HL-60 (cell line): ENCODE data around the gene DNAJA3.

Source experiments
- DNase-seq, 2 experiments: peaks; one replicate each; pipeline ENCODE4 v3.0.0-alpha.2; 2010 to 2020; ENCODE audit warnings: low read depth in 1 of 2, low spot score in 1 of 2
- H3K27ac ChIP-seq: fragments of 250-450 bp; sonication (Bioruptor Pico); replicated peaks from 2 replicates; pipeline ENCODE4 v1.5.1; 2020; ENCODE audit warnings: mild to moderate bottlenecking, moderate library complexity
- H3K27me3 ChIP-seq: fragments of 250-450 bp; sonication (Bioruptor Pico); 2 replicates; pipeline ENCODE4 v1.5.1; 2021; ENCODE audit warnings: mild to moderate bottlenecking, moderate library complexity; ENCODE audit not compliant: insufficient read depth, poor library complexity, severe bottlenecking
- H3K4me3 ChIP-seq: replicated peaks from 2 replicates; pipeline ENCODE4 v1.5.1; 2011; ENCODE audit warnings: mild to moderate bottlenecking, control low read depth, low read length; ENCODE audit not compliant: insufficient read depth
- GABPA ChIP-seq: IDR thresholded peaks from 2 replicates; pipeline ENCODE4 v1.6.1; 2012; ENCODE audit warnings: low read depth
- POLR2AphosphoS5 ChIP-seq: IDR thresholded peaks from 2 replicates; pipeline ENCODE4 v1.6.1; 2012; ENCODE audit warnings: low read depth
- REST ChIP-seq: IDR thresholded peaks from 2 replicates; pipeline ENCODE4 v1.6.1; 2012; ENCODE audit warnings: low read depth; ENCODE audit not compliant: insufficient replicate concordance
- SPI1 ChIP-seq: IDR thresholded peaks from 2 replicates; pipeline ENCODE4 v1.6.1; 2012; ENCODE audit warnings: low read depth, mild to moderate bottlenecking, borderline replicate concordance
- TF ChIP-seq, protein P1 (sequence below): IDR thresholded peaks from one replicate; pipeline ENCODE4 v1.5.1; 2011; ENCODE audit warnings: low read length, control low read depth, inconsistent platforms; ENCODE audit not compliant: insufficient read depth

Gene DNAJA3

DNA sequence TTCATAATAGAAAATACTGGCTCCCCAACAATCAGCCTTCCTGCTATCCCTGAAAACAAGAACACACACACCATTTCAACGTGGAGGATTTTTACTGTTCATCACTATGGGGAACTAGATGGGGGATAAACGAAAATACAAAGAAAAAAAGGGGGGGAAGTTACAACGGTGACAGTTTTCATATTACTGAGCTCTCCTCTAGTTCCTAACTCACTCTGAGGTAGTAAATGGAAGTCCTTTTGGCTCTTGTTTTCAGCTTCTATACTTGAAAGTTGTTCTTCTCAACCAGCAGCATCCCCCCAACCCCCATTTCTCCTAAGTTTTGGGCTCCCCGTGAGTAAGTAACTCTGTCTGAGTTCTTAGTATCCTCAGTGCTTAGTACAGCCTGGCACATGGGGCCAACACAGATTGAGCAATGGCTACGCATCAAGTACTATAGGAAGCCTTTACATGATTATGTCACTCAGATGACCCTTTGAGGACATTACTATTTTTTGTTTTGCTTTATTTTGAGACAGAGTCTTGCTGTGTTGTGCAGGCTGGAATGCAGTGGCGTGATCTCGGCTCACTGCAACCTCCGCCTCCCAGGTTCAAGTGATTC is 5.1 kb upstream of the DNAJA3 start:
- peak in 1 of 2 experiments; percentile 61 for DNase-seq
- Histone ChIP-seq H3K27me3 (no peaks in the 10 kb centered on the region), H3K27ac (peak overlapping the region; percentile 75), H3K4me3 (no peak overlapping the region)
- TF ChIP-seq REST (no peak), POLR2AphosphoS5 (no peak), SPI1 (no peak; the same call in 1 of the 2 replicates), GABPA (no peak)
- TF ChIP-seq, protein P1, sequence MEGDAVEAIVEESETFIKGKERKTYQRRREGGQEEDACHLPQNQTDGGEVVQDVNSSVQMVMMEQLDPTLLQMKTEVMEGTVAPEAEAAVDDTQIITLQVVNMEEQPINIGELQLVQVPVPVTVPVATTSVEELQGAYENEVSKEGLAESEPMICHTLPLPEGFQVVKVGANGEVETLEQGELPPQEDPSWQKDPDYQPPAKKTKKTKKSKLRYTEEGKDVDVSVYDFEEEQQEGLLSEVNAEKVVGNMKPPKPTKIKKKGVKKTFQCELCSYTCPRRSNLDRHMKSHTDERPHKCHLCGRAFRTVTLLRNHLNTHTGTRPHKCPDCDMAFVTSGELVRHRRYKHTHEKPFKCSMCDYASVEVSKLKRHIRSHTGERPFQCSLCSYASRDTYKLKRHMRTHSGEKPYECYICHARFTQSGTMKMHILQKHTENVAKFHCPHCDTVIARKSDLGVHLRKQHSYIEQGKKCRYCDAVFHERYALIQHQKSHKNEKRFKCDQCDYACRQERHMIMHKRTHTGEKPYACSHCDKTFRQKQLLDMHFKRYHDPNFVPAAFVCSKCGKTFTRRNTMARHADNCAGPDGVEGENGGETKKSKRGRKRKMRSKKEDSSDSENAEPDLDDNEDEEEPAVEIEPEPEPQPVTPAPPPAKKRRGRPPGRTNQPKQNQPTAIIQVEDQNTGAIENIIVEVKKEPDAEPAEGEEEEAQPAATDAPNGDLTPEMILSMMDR = no peak

DNA sequence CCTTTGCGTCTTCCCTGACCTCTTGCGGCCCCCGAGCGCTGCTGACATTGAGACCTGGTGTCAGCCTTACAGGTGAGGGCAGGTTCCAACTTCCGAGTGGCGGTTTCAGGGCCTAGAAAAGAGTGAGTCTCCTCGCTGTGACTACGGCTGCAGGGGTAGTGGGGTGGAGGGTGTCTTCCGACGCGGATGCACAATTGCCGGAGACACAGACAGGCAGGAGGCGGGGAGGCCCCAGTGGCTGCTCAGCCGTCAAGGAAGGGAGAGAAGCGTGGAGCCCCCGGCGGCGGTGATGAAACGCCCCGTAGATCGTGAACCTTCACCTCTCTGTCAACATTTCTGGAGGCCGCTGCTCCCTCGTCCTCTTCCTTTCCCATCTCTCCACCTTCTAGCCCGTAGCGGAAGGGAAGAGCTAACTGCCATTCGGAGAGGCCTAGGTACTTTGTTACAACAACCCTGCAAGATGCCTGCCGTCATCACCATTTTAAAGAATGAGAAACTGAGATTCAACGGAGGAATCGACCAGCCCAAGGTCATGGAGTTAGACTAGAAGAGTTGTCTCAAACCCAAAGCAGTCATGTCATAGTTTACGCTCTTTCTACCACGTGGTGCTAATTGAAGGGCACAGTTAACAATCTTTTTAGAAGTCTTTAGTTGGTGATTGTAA is 485 bp downstream of the DNAJA3 start:
- DNase-seq = peak in 1 of 2 experiments; percentile 38
- TF ChIP-seq, protein P1 = no peak
- TF ChIP-seq GABPA = no peak
- no peak for TF ChIP-seq SPI1
- TF ChIP-seq POLR2AphosphoS5 = no peak; the same call in 1 of the 2 replicates
- peak overlapping the region; percentile 94 for H3K27ac ChIP-seq
- H3K27me3 ChIP-seq = no peaks in the 10 kb centered on the region
- peak overlapping the region; percentile 94 for H3K4me3 ChIP-seq

DNA sequence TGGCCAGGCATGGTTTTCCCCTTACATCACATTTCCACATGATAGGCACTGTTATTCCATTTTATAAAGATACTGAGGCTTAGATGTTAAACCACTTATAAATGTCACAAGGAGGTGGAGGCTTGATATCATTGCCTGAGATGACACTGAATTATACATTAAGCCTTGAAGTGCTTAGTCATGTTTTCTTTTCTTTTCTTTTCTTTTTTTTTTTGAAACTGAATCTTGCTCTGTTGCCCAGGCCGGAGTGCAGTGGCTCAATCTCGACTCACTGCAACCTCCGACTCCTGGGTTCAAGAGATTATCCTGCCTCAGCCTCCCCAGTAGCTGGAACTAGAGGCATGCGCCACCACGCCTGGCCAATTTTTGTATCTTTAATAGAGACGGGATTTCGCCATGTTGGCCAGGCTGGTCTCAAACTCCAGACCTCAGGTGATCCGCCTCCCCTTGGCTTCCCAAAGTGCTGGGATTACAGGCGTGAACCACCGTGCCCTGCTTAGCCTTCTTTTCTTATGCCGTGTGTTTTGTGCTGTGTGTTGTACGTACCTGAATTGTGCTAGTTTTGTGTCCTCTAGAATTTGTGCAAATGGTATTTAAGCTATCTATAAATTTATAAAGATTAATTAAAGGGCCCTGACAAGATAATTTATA is 1.2 kb downstream of the DNAJA3 start:
- TF ChIP-seq, protein P1 = no peak
- TF ChIP-seq POLR2AphosphoS5 (no peak), SPI1 (no peak), REST (no peak), GABPA (no peak)
- Histone ChIP-seq H3K27ac (peak overlapping the region; percentile 94), H3K4me3 (peak overlapping the region; percentile 94), H3K27me3 (no peaks in the 10 kb centered on the region)
- DNase-seq = no peak
